Activated naive CD4-positive, alpha-beta T cell treated with anti-CD3 and anti-CD28 coated beads, Interleukin-2, amount 50 U/mL, for 16 hours (primary cell): ENCODE data around the gene FTO.

ENCODE experiments used
- DNase-seq: peaks from one replicate; pipeline ENCODE4 v3.0.0-alpha.2; 2020

FTO gene

DNA sequence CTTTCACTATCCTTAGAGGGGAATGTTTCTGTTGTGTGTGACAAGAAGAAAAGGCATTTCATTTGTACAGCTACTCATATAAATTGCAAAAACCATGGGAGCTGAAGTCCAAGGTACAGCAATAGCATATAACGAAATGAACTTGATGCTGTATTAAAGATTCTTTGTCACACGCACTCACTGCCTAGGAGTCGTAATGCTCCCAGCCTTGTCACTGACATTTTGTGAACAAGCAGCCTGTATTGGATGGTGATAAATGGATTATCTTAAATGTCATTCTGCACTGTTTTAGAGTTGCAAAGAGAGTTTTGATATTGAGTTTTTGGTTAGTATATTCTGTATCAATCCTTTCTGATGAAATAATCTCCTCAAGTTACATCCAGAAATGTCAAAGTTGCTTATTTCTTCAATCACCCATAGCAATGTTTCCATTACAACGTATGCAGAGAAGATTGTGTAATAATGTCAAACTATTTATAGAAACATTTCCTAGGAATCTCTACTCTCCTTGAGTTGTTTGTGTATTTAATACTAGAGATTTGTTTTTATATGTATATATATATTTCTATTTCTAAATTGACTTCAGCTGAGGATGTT, 270.6 kb downstream of the FTO start:
- DNase-seq, result no peak

DNA sequence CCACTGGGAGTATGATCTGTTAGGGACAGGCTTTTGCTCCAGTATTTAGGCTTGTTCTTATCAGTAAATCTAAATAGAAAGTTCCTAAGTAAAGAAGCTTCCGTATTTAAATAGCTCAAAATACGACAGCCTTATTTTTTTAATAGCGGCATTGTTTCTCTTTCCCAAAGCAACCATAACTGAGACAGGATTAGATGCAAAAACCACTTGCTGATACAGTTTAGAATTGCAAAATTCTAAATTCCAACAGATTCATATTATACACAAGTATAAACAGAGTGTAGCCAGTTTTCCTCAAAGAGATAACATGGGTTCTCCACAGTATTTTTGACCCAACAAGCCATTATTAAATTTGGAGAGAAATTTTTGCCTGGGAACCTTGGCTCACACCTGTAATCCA, 276.7 kb downstream of the FTO start:
- DNase-seq, result no peak

DNA sequence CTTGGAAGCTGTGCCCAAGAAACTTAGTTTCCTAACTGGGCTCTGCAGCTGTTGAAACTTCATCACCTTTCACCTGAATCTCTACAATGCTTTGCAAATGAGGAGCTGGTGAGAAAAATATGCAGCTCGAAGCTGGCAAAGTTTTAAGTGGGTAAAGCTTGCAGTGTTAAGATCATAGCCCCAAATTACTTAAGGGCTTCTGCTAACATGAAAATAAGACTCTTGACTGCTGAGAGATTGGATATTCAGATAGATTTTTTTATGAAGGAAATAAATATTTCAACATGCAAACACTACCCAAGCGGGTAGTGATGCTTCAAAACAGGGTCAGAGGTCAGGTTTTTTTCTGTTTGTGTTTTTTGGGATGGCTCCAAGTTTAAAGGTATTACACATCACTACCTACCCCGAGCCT, 278.7 kb downstream of the FTO start:
- DNase-seq, result no peak

DNA sequence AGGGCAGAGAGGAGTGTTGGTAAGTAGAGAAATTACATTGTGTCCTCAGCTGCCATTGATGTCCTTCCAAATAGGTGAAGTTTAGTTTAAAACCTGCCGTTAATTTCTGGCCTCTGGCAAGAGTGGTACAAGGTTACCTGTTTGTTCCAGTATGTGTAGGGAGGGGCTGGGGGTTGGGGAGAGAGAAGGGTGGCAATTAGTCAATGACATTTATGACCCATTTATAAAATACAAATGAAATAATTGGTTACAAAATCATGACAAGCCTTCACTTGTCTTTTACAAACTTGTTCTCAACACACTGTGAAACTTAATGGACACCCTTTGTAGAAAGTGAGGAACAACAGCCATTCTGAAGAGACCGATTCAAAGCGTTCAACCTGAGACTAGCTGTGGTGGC, 281.0 kb downstream of the FTO start:
- DNase-seq, result no peak

DNA sequence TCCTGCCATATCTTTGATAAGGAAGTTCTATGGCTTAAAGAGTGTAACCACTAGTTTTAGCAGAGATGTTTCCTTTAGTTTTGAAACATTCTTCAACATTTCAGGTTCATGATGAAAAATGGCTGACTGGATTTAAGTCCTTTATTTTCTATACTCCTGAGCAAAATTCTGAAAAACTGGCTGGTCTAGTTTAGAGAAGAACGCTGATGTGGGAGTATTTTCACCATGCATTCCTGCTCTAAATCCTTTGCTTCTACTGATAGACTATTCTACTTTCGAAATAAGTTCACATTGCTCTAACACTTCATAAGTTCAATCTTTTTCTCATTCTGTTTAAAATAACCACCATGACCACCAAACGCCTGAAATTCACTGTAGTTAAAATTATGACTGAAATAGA, 281.9 kb downstream of the FTO start:
- no peak for DNase-seq

DNA sequence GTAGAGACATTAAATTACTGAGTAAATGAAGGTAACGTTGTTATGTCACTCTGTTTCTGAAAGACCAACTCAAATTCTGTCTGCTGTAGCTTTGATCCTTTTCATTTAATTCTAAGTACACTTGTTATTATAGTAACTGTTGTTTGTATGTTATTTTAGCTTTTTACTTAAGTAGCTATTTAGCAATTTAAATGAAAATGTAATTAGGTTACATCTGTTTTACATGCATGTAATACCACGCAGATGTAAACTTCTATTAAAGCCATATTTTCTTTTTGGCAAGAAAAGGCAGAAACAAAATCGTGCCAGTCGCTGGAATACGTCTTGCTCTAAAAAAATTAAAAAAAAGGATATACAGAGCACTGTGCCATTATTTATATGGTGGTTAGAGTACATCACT, 282.8 kb downstream of the FTO start:
- DNase-seq, result no peak

DNA sequence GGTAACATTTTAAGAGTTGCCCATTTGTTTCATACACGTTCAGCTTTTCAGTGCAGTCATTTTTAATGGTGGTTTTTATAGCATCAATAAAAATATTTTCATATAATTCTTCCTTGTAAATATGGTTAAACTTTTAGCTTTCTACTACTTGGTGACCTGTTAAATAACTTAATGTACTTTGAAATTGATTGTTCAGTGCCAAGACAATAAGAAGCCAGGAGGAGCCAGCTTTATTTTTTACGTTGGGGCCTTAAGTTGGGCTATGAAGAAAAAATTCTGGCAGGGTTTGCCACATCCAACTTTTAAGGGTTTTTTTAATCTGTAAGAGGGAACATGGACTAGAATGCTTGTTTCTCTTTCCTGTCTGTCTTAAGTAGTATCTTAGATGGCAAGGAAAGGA, 284.2 kb downstream of the FTO start:
- no peak for DNase-seq

DNA sequence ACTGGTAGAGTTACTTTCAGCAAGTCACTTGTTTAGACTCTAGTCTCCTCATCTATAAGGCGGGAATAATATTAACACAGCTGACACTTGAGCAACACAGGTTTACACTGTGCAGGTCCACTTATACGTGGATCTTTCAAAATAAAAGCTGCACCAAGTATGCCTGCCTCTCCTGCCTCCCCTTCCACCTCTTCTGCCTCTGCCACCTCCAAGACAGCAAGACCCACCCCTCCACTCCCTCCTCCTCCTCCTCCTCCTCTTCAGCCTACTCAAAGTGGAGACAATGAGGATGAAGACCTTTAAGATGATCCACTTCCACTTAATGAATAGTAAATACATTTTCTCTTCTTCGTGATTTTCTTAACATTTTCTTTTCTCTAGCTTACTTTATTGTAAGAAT, 285.6 kb downstream of the FTO start:
- DNase-seq, result no peak

DNA sequence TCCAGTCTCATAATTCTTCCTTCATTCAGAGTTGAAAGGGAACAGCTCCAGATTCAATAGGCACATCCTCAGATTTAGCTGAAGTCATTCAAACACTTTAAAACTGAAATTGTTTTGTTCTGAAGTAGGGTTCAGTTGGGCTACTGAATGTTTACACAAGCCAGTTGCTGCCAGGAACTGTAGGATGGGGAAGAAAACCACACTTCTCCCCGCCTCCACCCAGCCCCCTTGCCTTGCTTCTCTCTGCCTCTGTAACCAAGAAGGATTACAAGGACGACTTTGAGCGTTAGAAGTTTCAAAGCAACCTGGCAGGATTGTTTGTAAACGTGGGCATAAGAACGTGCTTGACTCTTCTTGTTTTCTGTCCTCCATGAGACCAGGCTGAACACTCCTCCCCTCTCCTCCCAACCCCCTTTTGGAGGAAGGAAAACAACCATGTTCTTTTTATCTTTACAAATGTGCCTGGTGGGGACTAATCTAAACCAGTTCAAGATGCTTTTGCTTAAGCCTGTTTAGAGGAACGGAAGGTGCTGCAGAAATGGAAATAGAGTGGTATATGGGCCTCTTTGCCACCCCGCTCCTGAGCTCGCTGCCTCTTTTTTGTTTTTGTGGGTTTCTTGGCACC, 287.9 kb downstream of the FTO start:
- no peak for DNase-seq

DNA sequence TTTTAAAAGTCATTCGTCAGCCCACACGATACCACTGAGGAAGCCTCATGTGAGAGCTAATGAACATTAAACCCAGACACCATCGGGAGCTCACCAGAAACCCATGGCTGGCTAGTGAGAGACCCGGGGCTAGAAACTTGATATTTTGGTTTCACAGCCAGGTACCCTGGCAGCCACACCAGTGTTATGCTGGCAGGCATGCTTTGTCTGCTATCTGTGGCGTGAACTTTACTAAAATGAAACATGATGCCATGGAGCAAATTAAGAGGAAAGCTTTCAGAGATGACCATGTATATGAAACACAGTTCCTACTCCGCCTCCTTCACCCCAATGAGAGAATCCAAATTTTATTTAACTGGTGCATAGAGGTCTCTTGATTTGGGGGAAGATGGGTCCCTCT, 291.4 kb downstream of the FTO start:
- DNase-seq, result no peak

DNA sequence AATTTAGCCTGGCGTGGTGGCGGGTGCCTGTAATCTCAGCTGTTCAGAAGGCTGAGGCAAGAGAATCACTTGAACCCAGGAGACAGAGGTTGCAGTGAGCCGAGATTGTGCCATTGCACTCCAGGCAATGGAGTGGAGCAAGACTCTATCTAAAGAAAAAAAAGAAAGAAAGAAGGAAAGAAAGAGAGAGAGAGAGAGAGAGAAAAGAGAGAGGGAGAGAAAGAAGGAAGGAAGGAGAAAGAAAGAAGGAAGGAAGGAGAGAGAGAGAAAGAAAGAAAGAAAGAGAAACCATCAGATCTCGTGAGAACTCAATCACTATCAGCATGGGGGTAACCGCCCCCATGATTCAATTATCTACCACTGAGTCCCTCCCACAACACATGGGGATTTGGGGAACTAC, 293.0 kb downstream of the FTO start:
- no peak for DNase-seq

DNA sequence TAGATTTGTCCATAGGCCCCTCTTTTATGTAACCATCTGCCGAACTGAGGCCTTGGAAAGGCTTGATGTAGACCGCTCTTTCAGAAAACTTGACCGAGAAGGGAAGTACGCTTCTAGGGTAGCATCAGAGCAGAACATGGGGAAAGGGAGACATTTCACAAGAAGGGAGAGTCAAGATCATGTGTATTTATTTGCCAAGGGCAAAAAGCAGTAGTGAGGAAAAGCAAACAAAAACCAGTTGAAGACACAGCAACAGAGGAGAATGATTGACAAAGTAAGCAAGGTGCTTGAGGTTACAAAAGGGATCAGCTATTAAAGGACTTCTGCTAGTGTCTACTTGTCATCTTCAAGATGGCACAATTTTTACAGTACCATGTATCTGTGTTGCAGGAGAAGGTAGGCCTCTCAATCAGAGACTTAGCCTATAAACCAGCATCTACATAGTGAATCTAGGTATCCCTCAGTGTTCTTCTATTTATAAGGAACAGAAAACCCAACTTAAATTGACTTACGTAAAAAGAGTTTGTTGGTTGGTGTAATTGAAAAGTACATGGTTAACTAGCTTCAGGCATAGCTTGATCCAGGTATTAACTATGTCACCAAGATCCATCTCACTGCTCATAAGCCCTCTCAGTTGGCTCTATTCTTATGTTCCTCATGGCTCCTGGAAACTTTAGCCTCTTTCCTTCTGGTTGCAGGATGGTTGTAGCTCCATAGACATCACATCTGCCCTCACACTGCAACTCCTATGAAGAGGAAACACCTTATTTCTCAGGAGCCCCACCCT, 294.3 kb downstream of the FTO start:
- DNase-seq, result no peak

DNA sequence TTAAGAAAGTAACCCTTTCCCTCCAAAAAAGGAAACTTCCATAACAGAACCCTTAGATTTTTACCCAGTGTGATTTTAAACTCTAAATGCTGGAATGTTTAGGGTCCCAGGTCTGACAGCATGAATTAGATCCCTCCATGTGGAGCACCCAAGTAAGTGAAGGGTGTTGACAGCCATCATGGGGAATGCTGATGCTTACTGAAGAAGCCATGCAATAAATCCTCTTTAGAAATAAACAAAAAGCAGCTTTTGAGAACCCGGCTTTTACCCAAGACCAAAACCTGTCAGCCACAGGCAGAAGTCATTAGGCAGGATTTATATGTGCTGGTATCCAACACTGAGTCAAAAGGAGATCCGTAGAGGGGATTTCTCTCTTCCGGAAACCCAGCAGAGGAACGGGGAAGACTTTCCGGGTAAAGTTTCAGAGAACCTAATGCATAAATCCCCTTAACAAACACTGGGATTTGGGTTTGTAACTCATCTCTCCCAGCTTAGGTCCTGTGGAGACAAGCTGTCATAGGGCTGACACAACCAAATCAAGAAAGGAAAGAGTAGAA, 295.1 kb downstream of the FTO start:
- DNase-seq, result no peak

DNA sequence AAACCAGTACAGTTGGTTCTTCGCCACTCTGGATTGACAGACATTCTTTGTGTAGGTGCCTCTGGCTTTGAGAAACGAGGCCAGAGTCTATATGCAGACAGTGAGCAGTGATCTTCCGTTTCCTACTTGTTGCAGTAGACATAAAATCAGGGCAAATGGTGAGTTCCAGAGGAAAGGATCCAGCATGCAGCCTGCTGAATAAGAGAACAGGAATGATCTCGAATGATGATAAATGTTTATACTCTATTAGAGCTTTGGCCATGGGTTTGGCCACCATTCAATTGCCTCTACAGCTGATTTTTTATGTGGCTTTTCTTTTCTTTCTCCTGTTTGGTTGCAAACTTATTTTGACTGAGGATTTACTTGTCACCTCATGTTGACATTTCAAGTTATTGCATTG, 295.9 kb downstream of the FTO start:
- DNase-seq, result no peak

DNA sequence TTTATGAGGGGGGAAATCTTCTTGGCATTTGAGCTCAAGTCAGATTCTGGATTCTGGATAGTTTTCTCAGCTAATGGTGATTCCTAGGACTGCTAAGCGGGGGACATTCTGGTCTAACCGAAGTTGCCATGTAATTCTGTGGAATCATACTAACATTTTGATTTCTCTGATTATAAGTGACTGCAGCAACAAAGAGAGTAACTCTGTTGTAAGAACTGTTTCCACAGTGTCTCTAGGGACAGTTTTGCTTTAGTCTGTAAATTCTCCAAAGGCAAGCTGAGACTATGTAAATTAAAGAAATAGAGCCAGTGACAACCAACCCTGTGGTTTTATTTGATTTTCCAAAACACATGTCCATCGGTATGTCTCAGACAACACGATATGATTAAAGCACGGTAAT, 296.4 kb downstream of the FTO start:
- DNase-seq, result no peak

DNA sequence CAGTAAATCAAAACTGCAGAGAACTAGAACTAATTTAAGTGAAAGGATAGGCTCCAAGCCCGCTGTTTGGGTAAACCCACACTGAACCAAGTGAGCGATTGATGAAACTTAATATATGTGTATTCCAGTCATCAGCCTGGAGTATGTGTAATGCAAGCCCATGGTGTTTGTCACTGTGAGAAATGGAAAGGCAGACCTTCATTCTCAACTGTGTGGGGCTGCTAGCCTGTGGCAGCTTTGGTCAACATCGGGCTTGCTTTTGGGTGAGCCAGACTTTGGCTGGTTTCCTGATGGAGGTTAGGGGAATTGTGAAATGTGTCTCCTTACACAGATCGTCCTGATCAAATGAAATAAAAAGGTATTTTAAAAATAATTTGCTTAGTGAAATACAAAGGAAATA, 302.7 kb downstream of the FTO start:
- no peak for DNase-seq

DNA sequence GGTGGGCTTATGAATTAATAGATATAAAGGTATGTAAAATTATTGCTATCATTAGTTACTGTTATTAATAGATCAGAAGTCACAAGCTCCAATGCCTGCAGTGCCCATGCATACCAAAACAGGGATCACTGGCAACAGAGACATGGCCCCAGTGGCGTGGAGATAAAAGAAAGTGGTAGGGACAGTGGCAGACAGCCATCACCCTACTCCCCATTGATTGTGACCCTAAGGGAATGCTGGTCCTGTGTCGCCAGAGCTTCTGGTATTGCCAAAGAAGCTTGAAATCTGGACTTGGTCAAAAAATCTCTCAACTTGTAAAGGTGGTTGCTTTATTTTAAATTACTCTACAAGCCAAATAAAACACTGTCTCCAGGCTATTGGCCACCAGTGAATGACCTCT, 303.5 kb downstream of the FTO start:
- DNase-seq, result no peak

DNA sequence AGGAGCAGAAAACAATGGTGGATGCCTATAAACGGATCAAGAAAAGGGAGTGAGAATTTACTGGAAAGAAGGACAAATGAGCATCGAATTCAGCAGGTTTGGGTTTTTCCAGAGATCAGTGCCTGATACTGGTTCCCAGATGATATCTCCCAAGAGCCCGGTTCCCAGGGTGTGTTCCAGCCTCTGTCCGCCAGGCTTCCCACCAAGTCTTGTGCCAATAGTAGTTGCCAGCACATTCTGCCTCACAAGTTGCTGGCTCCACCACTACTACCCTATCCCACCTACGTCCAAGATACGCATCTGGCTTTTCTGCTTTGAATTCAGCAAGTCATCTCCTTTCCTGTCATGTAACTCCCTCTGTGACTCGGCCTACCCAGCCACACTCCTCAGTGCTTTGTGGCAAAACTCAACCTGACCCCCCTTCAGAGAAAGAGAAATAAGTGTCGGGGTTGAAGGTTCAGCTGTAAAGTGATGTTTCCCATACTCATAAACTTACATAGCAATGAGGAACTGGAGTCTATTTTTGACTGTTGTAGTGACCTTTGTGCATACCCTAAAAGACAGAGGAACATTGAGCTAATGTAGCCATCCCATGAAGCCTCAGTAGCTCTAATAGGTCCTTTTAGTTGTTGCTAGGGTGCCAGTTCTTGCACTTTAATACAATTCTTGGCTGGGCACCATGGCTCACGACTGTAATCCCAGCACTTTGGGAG, 305.7 kb downstream of the FTO start:
- DNase-seq, result no peak

DNA sequence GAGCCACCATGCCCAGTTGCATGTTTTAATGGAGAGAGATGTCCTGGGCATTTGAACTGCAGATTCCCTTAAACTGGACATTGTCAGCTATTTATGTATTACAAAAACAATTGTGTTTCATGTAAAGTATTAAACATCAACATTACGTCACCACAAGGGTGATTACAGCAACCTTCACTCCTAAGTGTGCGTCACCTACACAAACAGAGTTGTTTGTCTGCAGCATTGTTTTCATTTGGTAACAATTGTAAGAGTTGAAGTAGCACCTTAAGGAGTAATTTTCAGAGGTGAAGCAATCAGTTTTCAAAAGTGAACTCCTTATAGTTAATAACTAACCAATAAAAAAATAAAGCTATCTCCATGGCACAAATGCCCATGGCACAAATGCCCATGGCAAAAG, 311.2 kb downstream of the FTO start:
- no peak for DNase-seq

DNA sequence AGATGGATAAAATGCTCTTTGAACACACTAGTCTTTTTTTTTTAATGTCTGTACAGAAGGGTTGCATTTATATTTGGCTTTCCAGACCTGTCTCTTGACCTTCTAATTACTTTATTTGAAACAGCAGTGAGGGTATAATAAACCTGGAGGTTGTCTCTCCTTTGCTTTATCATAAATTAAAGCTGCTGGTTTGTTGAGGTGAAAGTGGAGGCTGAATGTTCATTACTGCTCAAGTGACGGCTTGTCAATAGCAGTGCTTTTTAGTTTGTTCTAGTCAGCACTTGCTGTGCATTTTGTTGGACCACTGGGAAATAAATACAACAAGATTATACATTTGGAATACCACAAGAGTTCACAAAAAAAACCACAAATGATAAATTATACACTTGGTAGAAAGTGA, 318.4 kb downstream of the FTO start:
- DNase-seq, result no peak

DNA sequence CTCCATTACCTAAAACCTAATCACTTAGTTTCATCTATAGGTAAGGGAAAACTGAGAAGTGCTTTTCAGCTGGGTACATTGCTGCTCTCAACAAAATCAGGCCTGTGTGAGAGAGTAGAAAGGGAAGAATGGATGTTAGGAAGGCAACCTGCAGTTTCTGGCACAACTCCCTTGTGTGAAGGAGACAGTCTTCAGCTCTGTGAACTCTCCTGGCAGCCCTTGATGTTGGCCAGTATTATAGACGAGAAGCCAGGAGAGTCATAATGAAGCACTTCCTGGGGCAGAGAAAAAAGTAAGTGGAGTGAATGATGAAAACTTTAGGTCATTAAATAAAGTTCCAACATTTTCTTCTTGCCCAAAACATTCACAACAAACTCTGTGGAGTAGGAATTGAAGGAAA, 322.5 kb downstream of the FTO start:
- no peak for DNase-seq

DNA sequence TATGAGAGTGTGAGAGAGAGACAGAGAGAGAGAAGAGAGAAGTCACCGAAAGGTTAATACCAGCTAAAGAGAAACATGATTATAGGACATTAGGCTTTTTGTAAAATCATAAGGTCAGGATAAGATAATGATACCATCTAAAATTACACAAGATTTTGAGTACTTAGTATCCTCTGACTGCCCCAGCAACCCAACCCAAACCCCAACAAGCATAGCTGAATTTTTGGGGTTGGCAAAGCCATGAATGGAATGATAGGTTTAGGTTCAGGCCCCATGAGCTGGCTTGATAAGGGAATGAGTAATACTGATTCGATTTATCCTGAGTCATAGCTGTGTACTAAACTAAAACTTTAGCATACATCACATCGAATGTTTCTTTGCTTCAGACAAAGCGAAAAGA, 323.1 kb downstream of the FTO start:
- no peak for DNase-seq

DNA sequence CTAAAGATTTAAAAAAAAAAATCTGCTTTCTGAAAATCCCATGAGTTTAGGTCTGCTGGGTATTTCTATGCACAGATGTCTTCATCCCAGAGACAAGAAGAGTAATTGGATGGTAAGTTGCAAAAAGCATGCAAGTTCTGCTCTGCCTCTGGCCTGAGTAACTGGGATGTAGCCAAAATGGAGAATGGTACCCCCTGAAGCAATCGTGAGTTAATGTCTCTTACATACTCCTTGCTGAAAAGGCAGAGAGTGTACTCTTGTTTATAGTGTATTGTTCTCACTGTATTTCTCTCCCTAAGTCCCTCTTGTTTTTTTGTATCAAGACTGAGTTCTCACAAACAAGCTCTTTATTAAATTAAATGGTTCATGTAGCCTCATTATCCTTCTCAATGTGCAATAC, 323.6 kb downstream of the FTO start:
- DNase-seq, result no peak

DNA sequence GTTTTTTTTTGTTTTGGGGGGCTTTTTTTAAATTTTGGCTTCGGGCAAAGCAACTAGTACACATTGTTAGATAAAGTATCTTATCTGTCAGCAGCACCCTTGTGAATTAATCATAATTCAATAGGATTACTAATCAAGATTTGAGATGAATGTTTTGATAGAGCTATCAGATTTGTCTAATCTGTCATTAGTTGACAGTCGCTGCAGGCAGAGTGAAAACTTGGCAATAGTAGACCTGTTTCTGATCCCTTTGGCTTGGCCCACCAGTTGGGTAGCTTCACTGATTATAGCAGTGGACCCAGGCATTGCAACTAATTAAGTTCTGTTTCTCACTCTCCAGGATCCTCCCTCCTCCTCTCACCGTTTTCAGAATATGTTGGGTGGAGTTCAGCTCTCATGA, 324.0 kb downstream of the FTO start:
- no peak for DNase-seq
